NCI-H2107 treated with DMSO at 0.1 percent for 48 hours (cell line): Measurements from ENCODE around the gene HOXD12.

Source experiments
- DNase-seq: peaks from one replicate; lab custom pipeline; 2025; ENCODE audit not compliant: unreplicated experiment; lab: John Stamatoyannopoulos, UW

HOXD12 gene

DNA sequence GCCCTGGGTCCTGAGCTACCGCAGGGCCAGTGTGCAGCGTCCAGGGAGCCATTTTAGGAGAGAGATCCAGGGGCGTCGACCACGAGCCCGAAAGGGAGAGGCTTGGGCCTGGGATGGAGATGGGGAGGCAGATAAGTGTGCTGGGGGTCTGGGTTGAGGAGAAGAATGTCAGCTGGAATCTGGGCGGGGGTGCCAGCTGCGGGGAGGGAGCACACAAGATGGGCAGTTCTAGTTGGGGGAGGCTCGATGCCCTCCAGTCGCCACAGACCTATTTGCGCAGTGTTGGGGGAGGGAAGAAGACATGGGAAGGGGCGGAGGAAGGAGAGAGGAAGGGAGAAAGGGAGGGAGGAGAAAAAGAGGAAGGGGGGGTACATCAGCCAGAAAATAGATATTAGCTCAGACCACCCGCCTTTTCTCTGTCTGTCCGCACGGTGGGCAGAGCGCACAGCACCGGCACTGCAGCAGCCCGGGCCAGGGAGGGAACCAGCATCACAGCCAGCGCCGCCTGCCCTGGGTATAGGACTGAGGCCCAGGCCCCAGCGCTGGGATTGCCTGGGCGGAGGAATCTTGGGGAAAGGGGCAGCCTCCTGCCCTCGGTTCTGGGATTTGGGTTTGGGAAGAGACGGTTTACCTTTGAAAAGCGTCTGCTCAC is 5.6 kb downstream of the HOXD12 start:
- no peak for DNase-seq

DNA sequence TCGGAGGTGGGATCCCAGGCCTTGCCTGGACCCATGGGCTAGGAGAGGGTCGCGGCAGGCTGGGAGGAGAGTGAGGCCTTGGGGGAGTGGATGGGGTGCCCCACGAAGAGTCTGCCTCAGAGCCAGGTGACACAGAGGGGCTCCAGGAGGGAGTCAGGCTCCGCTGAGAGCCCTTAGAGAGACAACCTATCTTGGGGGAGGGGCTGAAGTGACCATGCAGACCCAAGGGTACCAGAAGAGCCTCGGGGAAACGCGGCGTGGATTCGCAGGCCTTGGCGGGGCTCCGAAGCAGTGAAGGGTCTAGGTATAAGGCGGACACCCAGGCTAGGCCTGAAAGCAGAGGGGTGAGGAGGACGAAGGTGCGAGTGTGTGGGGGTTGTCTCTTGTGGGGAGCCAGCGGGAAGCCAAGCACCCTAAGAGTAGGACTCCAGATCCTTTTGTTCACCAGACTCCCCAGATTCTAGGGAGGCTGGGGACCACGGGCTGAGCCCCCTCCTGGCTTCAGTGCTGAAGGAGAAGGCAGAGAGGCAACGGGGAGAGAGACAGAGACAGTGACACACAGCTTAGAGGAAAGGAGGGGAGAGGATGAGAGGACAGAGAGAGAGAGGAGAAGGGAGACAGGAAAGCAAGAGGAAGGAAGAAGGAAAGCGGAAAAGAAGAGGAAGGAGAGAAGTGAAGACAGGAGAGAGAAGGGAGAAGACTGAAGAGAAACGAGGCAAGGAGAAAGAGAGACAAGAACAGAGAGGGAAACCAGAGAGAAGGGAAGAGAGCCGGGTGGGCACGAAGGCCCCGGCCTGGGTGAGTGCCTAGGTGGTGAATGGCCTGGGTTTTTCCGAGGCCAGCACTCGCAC is 6.4 kb downstream of the HOXD12 start:
- DNase-seq, result no peak

- DNase-seq, result no peak
Measured at GRCh38 chr2:176106581-176107539, 7.3 kb downstream of the HOXD12 start, which contains the start of gene HOXD11. Gene HOXD11, plus strand, starts transcription at chr2:176107280. Its CDS starts 76 bp downstream, at chr2:176107356.

- no peak for DNase-seq
Measured at GRCh38 chr2:176107731-176108181, 8.2 kb downstream of the HOXD12 start.

DNA sequence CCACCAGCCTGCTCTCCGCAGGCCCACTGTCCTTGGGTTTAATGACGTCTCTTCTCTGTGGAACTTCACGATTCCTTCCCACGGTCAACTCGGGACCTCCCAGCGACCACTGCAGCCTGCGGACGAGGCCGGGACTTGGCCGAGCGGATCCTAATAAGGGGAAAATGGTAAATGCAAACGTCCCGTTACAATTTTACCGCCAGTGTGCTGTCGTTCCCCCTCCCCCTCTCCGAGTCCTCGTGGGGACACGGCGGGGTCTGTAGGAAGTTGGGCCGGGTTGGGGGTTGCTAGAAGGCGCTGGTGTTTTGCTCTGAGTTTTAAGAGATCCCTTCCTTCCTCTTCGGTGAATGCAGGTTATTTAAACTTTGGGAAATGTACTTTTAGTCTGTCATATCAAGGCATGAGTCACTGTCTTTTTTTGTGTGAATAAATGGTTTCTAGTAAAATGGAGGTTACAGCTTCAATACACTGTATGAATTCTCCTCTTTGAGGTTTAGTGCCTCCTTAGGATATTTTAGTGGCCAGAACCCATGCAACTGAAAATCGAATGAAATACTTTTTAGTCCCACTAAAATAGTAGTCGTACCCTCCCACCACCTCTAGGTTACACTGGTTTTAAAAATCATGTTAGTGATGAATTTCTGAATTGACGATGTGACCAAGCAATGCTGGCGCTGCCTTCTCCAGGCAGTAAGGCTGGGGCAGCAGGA is 9.8 kb downstream of the HOXD12 start:
- no peak for DNase-seq

GRCh38 chr2:176109946-176110345 is 10.4 kb downstream of the HOXD12 start:
- no peak for DNase-seq

DNA sequence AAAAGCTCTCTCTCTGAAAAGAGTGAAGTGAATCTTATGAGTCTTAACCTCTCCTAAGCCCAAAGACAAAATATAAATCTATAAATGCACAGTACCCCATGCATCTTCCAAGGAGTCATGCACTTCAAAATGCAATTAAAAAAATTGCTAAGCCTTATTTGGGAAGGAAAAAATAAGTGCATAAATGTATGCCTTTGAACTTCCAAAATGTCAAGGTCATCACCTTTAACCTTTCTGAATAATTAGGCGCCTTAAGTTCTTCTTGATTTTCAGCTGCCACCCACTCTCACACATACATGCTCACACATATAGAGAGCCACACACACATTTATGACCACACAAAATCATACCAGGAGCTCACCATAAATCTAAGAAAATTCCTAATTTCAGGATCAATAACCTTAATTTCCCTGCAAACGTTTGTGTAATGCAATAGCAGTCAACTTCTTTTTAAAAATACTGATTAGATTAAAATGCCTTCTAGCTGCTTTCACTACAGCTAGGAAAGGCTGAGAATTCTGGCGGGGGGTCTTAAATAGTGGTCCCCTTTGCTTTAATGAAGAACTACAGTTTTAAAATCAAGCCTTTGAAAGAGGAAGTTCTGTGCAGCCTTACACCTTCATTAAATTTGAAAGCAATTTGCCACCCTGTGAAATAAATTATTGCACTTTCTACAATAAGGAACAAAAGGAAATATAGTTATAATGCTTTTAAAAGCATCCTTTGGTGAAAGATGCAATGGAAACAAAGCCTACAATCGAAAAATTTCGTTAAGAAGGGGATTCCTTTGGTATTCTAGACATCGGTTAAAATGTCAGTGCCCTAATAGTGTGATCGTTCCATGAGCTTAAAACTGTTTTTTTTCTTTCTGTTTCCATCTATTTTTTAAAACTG is 11.1 kb downstream of the HOXD12 start:
- no peak for DNase-seq

DNA sequence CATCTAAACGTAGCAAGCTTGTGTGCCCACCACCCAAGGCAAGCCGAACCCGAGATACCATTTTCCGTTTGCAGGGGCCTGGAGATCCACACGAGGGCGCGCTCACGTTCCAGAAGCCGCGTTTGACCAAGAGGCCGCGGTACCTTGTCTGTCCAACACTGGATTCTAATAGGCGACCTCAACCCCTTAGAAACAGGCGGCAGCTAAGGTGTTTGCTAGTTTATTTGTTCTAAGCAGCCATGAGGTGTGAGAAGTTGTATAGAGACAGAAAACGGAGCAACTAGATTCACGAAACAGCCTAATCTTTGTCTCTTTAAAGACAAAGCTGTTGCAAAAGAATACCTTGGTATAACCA is 11.7 kb downstream of the HOXD12 start:
- no peak for DNase-seq

- DNase-seq, result no peak
Measured at GRCh38 chr2:176111846-176112374, 12.3 kb downstream of the HOXD12 start.

DNA sequence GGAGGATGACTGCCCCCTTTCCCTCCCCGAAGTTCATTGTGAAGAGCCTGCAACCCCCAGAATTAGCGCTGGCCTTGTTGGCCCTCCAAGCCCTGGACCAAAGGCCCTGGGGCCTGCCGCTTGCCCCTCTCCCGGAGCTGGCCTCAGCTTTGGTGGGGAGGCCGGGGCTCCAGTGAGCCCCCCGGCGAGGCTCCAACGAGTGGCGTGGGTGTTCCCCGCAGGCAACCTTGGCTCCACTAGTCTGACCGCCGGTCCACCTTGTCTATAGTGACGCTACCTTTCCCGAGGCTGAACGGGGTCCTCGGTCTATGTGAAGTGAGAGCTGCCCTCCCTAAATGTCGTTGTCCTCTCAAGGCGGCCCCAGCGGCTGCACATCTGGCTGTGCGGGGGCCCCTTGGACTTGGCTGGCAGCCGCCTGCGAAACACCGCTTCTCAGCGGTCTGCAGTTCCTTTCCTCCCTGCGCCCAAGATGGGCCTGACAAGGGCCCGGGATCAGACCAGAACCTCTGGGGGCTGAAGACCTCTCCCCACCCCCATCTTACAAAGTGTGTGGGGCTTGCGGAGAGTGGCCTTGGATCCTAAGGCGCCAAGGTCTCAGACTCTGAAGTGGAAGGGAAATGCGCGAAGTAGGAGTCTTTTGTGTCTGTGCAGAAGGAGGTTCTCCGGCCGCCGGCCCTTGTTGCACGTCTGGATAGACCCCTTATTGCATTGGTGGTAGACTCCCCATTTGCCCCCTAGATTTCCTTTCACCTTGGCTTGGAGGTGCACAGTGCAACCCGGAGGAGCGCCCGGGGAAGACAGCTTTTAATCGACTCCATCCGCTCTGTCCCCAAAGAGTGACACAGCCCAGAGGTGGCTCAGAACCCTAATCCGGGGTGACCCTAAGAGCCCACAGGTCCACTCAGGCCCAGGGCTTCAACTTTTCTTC is 13.0 kb downstream of the HOXD12 start:
- no peak for DNase-seq

- DNase-seq, result no peak
Measured at GRCh38 chr2:176114120-176114929, 14.7 kb downstream of the HOXD12 start.

DNA sequence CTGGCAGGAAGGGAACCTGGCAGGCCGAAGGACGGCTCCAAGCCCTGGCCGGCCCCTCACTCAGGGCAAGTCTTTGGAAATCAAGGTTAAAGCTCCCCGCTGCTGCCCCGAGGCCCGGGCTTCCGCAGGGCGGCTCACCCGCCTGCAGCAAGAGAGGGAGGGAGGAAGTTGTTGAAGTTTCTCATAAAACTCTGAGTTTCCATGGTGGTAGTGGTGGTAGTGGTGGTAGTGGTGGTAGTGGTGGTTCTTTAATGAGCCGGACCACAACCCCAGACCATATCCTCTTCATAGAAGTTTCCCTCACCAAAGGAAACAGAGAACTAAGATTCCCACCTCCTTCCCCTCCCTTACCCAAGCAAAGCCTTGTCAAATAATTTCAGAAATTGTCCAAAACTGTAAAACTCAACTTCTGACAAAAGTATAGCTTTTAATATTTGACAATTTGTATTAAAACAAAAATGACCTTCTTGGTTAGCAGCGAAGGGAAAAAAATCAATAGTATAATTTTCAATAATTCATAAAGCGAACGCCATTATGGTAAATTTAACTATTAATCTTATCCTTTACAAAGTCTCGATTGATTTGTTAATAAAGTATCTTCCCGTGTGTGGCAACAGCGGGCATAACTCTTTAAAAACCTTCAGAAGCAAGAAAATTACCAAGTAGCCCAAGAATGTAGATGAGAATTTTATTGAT is 15.5 kb downstream of the HOXD12 start:
- DNase-seq, result no peak

DNA sequence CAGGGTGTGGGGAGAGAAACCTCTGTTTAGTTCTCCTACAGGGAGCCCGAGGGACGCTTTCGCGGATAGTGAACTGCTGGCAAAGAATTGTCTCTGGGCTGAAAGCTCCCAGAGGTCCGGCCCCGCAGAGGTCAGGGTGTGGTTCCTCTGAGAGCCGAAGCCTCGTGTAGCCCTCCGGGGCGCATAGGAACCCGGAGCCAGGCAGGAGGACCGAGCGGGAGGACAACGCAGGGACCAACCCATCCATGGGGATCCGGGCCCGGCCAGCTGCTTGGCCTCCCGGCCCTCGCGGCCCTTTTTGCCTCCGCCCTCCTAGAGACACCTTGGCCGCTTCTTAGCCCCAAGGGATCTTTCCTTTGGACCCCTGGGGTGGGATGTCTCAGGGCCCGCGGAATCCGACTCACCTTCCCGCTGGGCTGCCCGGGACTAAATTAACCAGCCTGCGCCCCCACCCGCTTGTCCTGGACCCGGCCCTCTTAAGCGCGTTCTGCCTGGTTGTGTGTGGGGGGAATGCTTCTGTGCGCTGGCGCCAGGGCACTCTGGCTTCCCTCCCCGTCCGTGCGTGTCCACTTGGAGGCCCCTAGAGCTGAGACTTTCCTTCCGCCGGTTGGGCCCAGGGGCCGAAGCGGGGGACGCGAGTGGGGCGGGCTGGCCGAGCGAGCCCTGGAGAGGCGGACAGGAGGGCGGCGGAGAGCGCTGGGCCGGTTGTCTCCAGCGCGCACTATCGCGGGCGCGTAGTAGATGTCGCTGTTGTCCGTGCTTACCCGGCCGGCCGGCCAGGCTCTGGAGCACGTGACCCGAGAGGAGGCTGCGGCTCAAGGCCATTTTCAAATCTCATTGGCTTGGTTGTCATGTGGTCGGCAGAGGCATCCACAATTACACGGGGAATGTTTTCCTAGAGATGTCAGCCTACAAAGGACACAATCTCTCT is 16.6 kb downstream of the HOXD12 start, which contains the start of gene HOXD10:
TSS of gene HOXD10 (plus strand) at position 896 of the 931 bp plus-strand sequence. CDS start 56 bp downstream, outside the sequence.
- no peak for DNase-seq

GRCh38 chr2:176117162-176117822 is 17.7 kb downstream of the HOXD12 start:
- no peak for DNase-seq

- no peak for DNase-seq
Measured at GRCh38 chr2:176117823-176118371, 18.3 kb downstream of the HOXD12 start.
